Activated CD4-positive, alpha-beta T cell treated with anti-CD3 and anti-CD28 coated beads, Interleukin-2, amount 10 ng/mL, durations not matched to agents 7 days and 5 days (primary cell): Measurements from ENCODE around the gene TUSC7. TPM values are rescaled to one million over a fixed set of nuclear protein-coding genes. Genes with fewer than 3 reads are reported as not detected.

ENCODE experiments used
- CTCF ChIA-PET: fragments of 350-600 bp; sonication (Branson Sonifier 250); formaldehyde crosslinking; loops from one replicate; lab custom pipeline; 2021; ENCODE audit warnings: antibody characterized with exemption; lab: Charles Lee
- POLR2A ChIA-PET: fragments of 350-600 bp; sonication (Branson Sonifier 250); formaldehyde crosslinking; loops from one replicate; lab custom pipeline; 2021; ENCODE audit warnings: antibody characterized with exemption; lab: Charles Lee
- DNase-seq: peaks from one replicate; pipeline ENCODE4 v3.0.0-alpha.2; 2020
- H3K27ac Mint-ChIP-seq: one replicate; pipeline ENCODE4 v1.8.0; 2021; ENCODE audit warnings: mild to moderate bottlenecking, moderate library complexity, mixed read lengths
- H3K27me3 Mint-ChIP-seq: one replicate; pipeline ENCODE4 v1.8.0; 2021; ENCODE audit warnings: mixed read lengths
- H3K36me3 Mint-ChIP-seq: one replicate; pipeline ENCODE4 v1.8.0; 2021; ENCODE audit warnings: low read depth, mixed read lengths
- H3K4me1 Mint-ChIP-seq: one replicate; pipeline ENCODE4 v1.8.0; 2021; ENCODE audit warnings: mixed read lengths
- H3K4me3 Mint-ChIP-seq: one replicate; pipeline ENCODE4 v1.8.0; 2021; ENCODE audit warnings: mild to moderate bottlenecking, moderate library complexity, mixed read lengths
- H3K9me3 Mint-ChIP-seq: one replicate; pipeline ENCODE4 v1.8.0; 2021; ENCODE audit warnings: mixed read lengths
- total RNA-seq, 2 experiments: library from RNA; stranded (reverse); gene quantifications; one replicate each; pipeline ENCODE4 v1.2.3, GENCODE V29; 2021

The TUSC7 gene
- total RNA-seq, 2 experiments from 2014 or later, result not detected

DNA sequence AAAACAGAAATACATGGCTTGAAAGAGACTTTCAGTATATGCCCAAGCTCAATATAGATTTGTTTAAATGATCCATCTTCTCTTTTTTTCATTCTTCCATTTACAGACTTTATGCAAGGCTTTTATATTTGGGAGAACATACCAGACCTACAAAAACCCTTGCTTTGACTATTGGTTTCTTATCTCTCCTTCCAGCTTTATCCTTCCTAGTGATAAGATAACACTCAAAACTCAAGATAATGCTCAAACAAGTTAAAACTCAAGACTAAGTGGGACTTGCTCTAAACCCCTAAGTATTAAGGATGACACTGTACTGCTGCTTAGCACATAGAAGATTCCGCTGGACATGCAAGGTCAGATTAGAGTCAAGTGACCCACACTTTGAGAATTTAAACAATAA is 8.0 kb downstream of the TUSC7 start:
- Mint-ChIP-seq H3K4me1 (no peaks in the 10 kb centered on the region), H3K27ac (no peak overlapping the region), H3K27me3 (no peaks in the 10 kb centered on the region), H3K9me3 (no peaks in the 10 kb centered on the region), H3K4me3 (no peak overlapping the region), H3K36me3 (no peaks in the 10 kb centered on the region)
- POLR2A ChIA-PET, result no interaction called here
- DNase-seq, result no peak
- CTCF ChIA-PET, result no interaction called here

DNA sequence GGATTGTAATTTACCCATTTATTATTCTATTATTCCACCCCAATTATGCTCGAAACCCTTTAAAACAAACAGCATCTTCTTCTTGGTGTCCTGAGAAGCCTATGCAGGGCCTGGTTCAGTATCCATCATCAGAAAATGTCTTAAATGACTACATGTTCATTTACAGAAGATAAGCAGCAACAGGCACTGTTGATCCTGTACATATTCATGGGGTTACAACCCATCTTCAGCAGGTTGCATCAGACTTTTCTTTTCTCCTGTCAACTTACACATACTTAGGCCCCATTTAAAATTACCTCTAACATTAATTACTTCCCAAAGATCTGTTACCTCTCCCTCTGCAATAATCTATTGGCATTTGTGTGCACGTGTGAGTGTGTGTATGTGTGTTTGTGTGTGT is 18.9 kb downstream of the TUSC7 start:
- Mint-ChIP-seq H3K4me1 (no peaks in the 10 kb centered on the region), H3K36me3 (no peaks in the 10 kb centered on the region), H3K27me3 (no peaks in the 10 kb centered on the region), H3K27ac (no peak overlapping the region), H3K9me3 (no peaks in the 10 kb centered on the region), H3K4me3 (no peak overlapping the region)
- ChIA-PET POLR2A (no interaction called here), CTCF (no interaction called here)
- no peak for DNase-seq

DNA sequence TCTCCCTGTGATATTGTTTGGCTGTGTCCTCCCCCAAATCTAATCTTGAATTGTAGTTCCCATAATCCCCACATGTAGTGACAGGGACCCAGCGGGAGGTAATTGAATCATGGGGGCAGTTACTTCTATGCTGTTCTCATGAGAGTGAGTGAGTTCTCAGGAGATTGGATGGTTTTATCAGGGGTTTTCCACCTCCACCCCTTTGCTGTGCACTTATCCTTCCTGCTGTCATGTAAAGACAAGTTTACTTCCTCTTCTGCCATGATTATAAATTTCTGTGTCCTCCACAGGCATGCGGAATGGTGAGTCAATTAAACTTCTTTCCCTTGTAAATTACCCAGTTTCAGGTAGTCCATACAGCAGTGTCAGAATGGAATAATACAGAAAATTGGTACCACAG is 24.7 kb downstream of the TUSC7 start:
- ChIA-PET CTCF (no interaction called here), POLR2A (no interaction called here)
- Mint-ChIP-seq H3K9me3 (no peaks in the 10 kb centered on the region), H3K4me3 (no peak overlapping the region), H3K36me3 (no peaks in the 10 kb centered on the region), H3K4me1 (no peaks in the 10 kb centered on the region), H3K27ac (no peak overlapping the region), H3K27me3 (no peaks in the 10 kb centered on the region)
- no peak for DNase-seq

- Mint-ChIP-seq H3K9me3 (no peaks in the 10 kb centered on the region), H3K27me3 (no peaks in the 10 kb centered on the region), H3K36me3 (no peaks in the 10 kb centered on the region), H3K4me1 (no peaks in the 10 kb centered on the region), H3K4me3 (no peak overlapping the region), H3K27ac (no peak overlapping the region)
- ChIA-PET POLR2A (no interaction called here), CTCF (no interaction called here)
- no peak for DNase-seq
Measured at GRCh38 chr3:116739678-116740077, 30.1 kb downstream of the TUSC7 start.

DNA sequence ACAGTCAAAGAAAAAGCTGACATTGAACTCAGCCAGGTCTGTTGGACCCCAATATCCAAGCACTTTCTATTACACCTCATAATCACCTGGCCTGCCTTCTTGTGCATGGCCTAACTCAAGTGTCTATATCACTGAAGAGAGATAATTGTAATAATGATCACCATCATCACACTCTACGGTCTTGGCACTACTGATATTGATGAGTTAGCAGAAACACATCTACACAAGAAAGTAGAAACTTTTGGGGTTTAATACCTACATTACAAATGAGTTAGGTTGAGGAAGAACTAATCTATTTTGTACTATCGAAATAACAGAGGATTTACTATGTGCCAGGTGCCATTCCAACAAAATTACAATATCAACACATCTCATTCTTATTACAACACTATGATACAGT is 30.7 kb downstream of the TUSC7 start:
- DNase-seq, result no peak
- no peaks in the 10 kb centered on the region for H3K4me1 Mint-ChIP-seq
- no peaks in the 10 kb centered on the region for H3K9me3 Mint-ChIP-seq
- H3K27me3 Mint-ChIP-seq, result no peaks in the 10 kb centered on the region
- POLR2A ChIA-PET, result no interaction called here
- no peak overlapping the region for H3K27ac Mint-ChIP-seq
- no peak overlapping the region for H3K4me3 Mint-ChIP-seq
- CTCF ChIA-PET, result no interaction called here
- no peaks in the 10 kb centered on the region for H3K36me3 Mint-ChIP-seq

DNA sequence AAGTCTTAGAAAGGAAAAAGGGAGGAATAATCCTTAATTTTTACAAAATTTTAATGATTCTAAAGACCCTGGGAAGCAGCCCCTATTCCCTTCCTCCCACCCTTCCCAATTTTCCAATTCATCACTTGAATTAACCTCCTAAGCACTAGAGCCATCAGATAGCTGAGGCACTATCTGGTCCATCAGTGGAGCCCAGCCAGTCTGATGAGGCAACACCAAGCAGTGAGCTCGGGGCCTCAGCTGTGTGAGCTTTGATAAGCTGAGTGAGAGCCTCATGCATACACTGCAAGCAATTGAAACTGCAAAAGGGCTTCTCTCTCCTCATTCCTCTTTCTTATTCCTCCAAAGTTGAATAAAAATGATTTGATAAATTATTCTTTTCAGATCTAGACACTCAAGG is 31.9 kb downstream of the TUSC7 start:
- POLR2A ChIA-PET, result no interaction called here
- CTCF ChIA-PET, result interaction anchor here (0.9 kb wide), 1 partner anchor 219 kb away, joined by 4 read pairs; no protein-coding TSS in a partner anchor
- no peaks in the 10 kb centered on the region for H3K36me3 Mint-ChIP-seq
- no peaks in the 10 kb centered on the region for H3K27me3 Mint-ChIP-seq
- H3K27ac Mint-ChIP-seq, result no peak overlapping the region
- no peaks in the 10 kb centered on the region for H3K4me1 Mint-ChIP-seq
- no peak for DNase-seq
- H3K9me3 Mint-ChIP-seq, result no peaks in the 10 kb centered on the region
- no peak overlapping the region for H3K4me3 Mint-ChIP-seq

DNA sequence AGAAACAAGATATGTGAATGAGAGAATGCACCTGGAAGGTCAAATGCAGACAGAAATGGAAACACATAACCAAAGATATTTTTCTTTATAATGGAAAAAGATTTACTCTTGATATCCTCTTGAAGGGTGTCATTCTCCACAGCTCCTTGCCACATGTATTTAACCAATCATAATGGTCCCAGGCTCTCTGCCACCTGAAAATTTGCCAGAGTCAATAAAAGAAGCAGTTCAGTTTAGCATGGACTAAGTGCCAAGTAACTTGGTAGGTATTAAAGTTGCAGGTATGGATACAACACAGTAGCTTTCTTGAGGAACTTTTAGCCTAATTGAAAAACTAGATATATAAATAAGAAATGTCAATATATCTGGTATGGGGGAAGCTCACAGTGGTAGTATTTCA is 33.5 kb downstream of the TUSC7 start:
- Mint-ChIP-seq H3K36me3 (no peaks in the 10 kb centered on the region), H3K27ac (no peak overlapping the region), H3K27me3 (no peaks in the 10 kb centered on the region), H3K4me1 (no peaks in the 10 kb centered on the region), H3K9me3 (peaks cover 2% of the 10 kb centered on the region), H3K4me3 (no peak overlapping the region)
- ChIA-PET POLR2A (no interaction called here), CTCF (interaction anchor here (0.7 kb wide), 1 partner anchor 1519 kb away, joined by 3 read pairs; no protein-coding TSS in a partner anchor)
- DNase-seq, result no peak

- Mint-ChIP-seq H3K4me3 (no peak overlapping the region), H3K27me3 (no peaks in the 10 kb centered on the region), H3K27ac (no peak overlapping the region), H3K4me1 (no peaks in the 10 kb centered on the region), H3K9me3 (peaks cover 2% of the 10 kb centered on the region), H3K36me3 (no peaks in the 10 kb centered on the region)
- ChIA-PET POLR2A (no interaction called here), CTCF (no interaction called here)
- no peak for DNase-seq
Measured at GRCh38 chr3:116749388-116749787, 39.8 kb downstream of the TUSC7 start.

DNA sequence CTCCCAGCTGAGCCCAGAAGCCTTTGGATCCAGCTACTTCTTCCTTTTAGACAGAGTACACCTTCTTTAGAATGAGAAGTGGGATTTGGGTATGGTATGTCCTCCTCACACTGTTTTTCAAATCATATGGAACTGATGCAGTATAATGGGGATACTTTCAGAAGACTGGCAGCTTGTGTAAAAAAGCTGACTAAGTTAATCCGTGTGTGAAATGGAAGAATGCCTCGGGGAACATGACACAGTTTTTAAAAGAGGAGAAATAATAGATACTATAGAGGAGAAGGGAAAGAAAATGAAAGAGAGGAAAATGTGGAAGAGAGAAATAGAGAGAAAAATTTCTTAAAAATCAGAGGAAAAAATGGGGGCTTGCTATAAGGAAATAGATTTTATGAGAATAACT is 47.7 kb downstream of the TUSC7 start:
- DNase-seq, result no peak
- H3K36me3 Mint-ChIP-seq, result no peaks in the 10 kb centered on the region
- no peaks in the 10 kb centered on the region for H3K9me3 Mint-ChIP-seq
- no peak overlapping the region for H3K27ac Mint-ChIP-seq
- H3K27me3 Mint-ChIP-seq, result no peaks in the 10 kb centered on the region
- H3K4me3 Mint-ChIP-seq, result no peak overlapping the region
- H3K4me1 Mint-ChIP-seq, result no peaks in the 10 kb centered on the region
- POLR2A ChIA-PET, result no interaction called here
- CTCF ChIA-PET, result no interaction called here

GRCh38 chr3:116759316-116759715 is 49.7 kb downstream of the TUSC7 start:
- POLR2A ChIA-PET, result no interaction called here
- no peak for DNase-seq
- Mint-ChIP-seq H3K27me3 (no peaks in the 10 kb centered on the region), H3K4me1 (no peaks in the 10 kb centered on the region), H3K4me3 (no peak overlapping the region), H3K36me3 (no peaks in the 10 kb centered on the region), H3K27ac (no peak overlapping the region), H3K9me3 (no peaks in the 10 kb centered on the region)
- CTCF ChIA-PET, result no interaction called here
